HG03159 (cell line): ENCODE measurements around the gene SIGMAR1.

Experiments used
- ATAC-seq: cut with Tn5 transposase; IDR thresholded peaks from one replicate; pipeline ENCODE4 v1.9.1; 2021; ENCODE audit warnings: mild to moderate bottlenecking, moderate library complexity; ENCODE audit not compliant: unreplicated experiment

The SIGMAR1 gene

GRCh38 chr9:34606190-34606589, 31.4 kb downstream of the SIGMAR1 start:
- ATAC-seq = no peak

GRCh38 chr9:34603610-34604231, 33.9 kb downstream of the SIGMAR1 start:
- peak; percentile 75 for ATAC-seq

DNA sequence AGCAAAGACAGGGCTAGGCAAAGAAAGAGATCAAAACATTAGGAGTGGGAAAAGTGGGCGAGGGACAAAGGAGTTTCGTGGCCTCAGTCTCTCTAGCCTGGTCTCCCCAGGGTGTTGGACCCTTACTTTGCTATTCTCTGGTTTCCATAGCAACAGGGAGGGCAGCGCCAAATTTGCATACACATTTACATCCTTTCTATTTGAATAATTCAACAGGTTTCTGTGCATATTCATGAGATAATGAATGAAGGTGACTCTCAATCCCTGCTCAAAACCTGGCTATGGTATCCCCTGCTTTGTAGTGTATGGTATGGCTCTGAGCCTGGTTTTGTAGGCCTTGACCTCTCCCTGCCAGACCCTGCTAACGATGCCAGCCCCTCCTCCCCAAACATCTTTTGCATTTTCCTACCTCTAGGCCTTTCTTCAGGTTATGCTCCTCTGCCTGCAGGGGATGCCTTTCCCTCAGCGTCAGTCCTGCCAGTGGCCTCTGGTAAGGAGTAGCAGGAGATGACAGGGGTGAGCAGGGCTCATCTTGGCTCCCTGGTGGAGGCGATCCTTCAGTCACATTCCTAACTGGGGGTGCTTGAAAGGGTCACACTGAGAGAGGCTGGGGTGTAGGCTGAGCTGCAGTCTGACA, 35.5 kb downstream of the SIGMAR1 start:
- ATAC-seq = no peak

DNA sequence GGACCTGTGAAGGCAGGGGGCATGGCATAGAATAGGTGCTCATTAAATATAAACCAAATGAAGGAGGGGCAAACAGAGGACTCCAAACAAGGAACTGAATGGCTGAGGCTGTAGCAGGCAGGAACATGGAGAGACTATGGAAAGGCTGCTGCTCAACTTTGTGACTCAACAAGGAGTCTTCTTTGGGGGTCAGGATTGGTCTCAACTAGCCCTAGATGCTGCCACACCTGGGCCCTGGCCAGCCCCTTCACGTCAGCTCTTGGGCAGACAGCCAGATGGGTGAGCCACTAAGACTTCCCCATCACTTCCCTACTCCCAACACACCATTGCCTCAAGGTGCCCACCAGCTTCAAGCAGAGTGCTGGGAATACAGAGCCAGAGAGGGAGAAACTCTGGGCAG, 36.7 kb downstream of the SIGMAR1 start:
- ATAC-seq = no peak

- no peak for ATAC-seq
Measured at GRCh38 chr9:34599546-34599945, 38.0 kb downstream of the SIGMAR1 start.

GRCh38 chr9:34594177-34594576, 43.4 kb downstream of the SIGMAR1 start:
- no peak for ATAC-seq

GRCh38 chr9:34592895-34593601, 44.5 kb downstream of the SIGMAR1 start:
- ATAC-seq = no peak

GRCh38 chr9:34591917-34592866, 45.4 kb downstream of the SIGMAR1 start:
- ATAC-seq = no peak

GRCh38 chr9:34591248-34591916, 46.2 kb downstream of the SIGMAR1 start:
- no peak for ATAC-seq

DNA sequence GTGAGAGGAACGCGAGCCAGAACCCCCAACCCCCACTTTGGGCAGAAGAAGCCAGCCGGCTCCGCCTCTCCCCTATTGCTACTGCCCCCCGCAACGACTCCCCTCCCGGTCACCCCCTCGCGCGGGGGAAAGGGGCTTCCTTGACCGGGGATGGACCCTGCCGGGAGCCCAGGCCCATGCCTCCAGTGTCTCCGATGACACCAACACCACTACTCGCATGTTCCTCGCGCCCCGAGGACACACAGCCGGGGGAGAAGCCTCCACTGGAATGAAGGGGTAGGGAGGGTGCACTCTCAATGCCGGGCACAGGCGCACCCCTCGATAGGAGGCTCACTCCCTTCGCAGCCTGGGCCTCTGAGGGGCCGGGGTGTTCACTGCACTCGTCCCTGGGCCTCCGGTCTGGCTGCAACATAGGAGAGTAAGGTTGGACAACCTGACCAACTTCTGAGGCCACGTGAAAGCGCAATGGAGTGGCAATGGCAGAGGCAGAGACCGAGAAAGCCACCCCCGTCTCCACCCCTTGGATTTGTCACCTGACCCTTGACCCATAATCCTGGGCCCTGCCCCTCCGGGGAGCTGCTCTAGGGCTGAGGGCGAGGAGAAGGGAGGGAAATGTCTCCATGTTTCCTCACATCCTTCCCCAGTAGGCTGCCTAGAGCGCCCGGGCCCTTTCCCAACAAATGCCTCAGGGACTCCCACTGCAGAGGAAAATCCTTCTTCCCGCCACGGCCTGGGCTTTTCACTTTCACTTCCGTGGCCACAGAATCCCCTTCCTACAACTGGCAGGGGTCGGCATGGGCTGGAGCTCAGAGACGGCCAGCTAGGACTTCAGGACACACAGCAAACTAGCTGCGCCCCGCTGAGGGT, 47.0 kb downstream of the SIGMAR1 start:
- ATAC-seq = no peak

DNA sequence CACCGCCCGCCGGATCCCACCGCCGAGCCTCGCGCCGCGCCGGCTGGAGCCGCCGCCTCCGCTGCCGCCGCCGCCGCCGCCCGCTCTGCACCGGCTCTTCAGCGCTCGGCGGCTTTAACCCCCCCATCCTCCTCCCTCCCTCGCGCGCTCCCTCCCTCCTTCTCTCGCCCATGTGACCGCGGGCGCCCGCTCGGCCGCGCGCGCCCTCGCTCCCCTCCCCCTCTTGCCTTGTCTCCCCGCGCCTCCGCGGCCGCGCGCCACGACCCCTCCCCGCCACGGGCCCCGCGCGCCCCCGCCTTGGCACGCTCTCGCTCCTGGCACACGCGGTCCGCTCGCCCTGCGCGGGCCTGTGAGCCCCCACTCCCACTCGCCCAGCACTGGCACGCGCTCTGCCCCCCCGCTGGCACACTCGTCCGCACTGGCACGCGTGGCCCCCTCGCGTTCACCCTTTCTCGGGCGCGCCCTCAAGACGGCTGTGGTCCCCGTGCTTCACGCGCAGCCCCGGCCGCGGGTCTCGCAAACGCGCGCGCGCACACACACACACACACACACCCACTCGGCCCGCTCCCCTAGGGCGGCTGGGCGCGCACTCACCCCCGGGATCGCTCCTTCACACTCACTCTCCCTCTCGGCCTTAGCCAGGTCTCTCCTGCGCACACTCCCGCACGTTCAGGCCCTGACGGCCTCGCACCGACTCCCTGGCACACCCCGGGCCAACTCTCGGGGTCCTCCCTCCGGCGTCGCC, 47.8 kb downstream of the SIGMAR1 start, which contains the start of gene CNTFR:
Gene CNTFR, minus strand, starts transcription at position 89 of the 745 bp plus-strand sequence. CDS start 20,743 bp downstream, outside the sequence.
- ATAC-seq = no peak

- ATAC-seq = no peak
Measured at GRCh38 chr9:34588671-34589635, 48.6 kb downstream of the SIGMAR1 start.

GRCh38 chr9:34587271-34587670, 50.3 kb downstream of the SIGMAR1 start:
- ATAC-seq = no peak

DNA sequence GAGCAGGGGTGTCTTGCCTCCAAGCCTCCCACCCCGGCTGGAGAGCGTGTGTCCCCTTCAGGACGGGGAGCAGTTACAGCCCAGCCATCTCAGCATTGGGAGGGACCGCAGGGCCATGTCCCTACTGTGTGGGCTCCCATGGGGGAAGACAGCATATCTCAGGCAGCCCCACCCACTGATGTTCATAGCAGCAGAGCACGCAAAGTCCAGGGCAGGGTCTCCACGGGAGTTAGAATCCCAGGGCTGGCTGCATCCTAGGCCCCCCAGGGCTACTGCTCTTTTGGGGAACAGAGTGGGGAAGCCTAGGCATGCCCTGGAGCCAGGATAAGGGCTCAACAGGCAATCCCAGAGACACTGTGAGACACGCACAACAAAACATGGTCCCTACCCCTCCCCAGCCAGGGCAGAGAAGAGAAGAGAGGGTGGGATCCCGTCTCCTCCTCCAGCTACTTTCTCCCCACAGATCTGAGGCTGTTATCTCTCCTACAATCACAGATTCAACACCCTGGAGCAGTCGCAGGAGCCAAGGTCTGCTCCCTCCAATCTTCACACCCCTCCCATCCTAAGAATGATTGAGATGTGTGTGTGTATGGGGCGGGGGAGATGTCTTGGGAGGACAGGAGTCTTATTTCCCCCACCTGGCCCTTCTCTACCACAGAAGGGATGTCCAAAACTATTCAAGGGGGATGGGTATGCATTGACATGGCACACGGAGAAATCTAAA, 51.5 kb downstream of the SIGMAR1 start:
- ATAC-seq = no peak

DNA sequence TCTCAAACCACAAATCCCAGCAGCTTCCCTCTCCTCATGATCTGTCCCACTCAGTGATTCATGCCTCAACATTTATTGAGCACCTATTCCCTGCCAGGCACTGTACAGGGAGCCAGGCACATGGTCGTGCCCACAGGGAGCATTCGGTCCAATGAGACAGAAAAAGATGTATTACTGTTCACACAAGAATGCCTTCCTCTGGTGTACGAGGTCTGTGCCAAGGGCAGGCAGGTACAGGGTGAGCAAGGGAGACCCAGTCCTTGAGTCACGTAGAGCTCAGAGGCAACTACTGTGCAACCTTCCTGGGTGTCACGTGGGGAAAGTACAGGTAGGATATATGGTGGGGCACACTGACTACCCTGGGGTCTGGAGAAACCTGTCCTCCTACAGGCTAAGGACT, 52.6 kb downstream of the SIGMAR1 start:
- no peak for ATAC-seq
